Body of pancreas (tissue), 4 donors: ENCODE measurements around the gene NOXA1.

ENCODE experiments used
- POLR2A ChIP-seq, 3 donors: fragments of 450-650 bp; IDR thresholded peaks; one replicate each; pipeline ENCODE4 v1.6.1; 2016; ENCODE audit warnings: antibody characterized with exemption in 3 of 3, mild to moderate bottlenecking in 2 of 3
- TF ChIP-seq, protein P1 (sequence below), 7 experiments: fragments of 450-650 bp in 4 of 7; fragments of 200-600 bp in 3 of 7; sonication (generic) in 3 of 7; IDR thresholded peaks; one replicate each; pipeline ENCODE4 v1.5.1; 2016 to 2019; ENCODE audit warnings: antibody characterized with exemption in 7 of 7

- TF ChIP-seq, protein P1, sequence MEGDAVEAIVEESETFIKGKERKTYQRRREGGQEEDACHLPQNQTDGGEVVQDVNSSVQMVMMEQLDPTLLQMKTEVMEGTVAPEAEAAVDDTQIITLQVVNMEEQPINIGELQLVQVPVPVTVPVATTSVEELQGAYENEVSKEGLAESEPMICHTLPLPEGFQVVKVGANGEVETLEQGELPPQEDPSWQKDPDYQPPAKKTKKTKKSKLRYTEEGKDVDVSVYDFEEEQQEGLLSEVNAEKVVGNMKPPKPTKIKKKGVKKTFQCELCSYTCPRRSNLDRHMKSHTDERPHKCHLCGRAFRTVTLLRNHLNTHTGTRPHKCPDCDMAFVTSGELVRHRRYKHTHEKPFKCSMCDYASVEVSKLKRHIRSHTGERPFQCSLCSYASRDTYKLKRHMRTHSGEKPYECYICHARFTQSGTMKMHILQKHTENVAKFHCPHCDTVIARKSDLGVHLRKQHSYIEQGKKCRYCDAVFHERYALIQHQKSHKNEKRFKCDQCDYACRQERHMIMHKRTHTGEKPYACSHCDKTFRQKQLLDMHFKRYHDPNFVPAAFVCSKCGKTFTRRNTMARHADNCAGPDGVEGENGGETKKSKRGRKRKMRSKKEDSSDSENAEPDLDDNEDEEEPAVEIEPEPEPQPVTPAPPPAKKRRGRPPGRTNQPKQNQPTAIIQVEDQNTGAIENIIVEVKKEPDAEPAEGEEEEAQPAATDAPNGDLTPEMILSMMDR (IDR thresholded peaks at IDR 0.05) = no peak
- no peak for TF ChIP-seq POLR2A (IDR thresholded peaks at IDR 0.05)
These were observed 6.3 kb downstream of the NOXA1 start for GRCh38 chr9:137429546-137429890.
